Fibroblast of skin of right quadriceps (primary cell): ENCODE data around the gene LRP1B.

ENCODE experiments used
- DNase-seq: peaks from one replicate; pipeline ENCODE4 v3.0.0-alpha.2; 2013

LRP1B gene

DNA sequence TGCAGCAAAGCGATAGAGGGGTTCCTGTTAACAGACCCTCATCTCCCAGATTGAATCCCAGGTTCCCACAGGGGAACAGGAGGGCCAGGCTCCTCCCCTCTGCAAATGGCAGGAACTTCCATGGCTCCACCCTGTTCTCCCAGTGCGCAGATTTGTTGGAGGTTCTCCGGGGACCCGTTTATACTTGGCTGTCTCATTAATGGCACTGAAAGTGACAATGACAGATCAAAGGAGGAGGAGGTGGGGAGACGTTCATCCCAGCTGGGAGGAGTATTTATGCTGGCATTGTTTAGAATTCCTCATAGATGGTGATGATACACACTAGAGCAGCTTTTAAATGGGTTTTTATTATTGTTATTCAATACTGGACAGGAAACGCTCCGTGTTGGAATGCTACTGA, 186.9 kb downstream of the LRP1B start:
- no peak for DNase-seq

DNA sequence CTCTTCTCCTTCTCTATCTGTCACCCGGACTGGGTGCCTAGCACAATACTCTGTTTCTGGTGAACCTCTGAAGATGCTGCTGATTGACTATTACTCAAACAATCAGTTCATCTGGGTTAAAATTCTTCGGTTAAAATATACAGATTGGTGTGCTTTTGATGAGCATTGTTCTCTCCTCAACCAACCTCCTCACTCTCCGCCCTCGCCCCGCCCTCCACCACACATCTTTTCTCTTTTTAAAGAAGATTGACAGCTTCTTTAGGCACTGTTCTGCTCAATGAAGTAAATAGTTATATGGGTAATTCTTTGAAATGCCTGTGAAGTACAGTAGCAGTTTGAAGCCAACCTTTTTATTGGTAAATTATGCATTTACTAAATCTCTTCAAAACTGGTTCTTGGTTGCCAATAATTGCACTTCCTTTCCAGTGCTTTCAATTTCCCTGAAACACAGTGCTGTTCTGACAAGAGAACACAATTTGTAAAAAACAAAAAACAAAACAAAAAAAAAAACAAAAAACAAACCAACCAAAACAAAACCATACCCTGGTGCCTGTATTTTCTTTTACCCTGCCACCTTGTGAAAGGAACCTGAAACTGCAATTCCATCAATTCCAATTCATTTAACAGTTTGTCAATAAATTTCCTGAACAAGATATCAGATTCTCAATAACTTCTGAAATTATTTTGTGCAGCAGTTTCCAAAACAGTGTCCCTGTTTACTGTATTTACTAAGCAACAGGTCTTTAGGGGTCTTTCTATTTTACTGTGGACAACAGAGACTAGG, 188.6 kb downstream of the LRP1B start:
- DNase-seq: no peak

DNA sequence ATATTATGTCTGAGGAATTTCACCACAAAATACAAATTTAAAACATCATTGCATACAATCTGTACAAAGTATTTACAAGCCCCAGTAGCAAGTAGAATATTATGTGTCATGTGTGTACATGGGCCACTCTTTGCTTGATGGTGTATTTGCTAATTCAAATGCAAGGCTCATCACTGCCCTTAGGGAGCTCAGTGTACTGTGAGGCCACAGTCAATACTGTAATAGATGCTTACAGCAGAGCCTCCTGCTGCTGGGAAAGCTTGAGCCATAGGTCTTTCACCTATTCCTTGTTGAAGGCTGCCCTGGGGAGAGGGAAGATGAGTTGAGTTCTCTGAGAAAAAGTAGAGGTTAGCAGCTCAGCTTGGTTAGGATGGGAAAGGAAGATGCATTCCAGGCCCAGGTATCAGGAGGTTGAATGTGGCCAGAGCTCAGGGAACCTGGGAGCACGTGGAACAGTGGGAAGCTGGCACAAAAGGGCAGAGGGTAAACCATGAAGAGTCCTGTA, 189.6 kb downstream of the LRP1B start:
- DNase-seq: no peak

DNA sequence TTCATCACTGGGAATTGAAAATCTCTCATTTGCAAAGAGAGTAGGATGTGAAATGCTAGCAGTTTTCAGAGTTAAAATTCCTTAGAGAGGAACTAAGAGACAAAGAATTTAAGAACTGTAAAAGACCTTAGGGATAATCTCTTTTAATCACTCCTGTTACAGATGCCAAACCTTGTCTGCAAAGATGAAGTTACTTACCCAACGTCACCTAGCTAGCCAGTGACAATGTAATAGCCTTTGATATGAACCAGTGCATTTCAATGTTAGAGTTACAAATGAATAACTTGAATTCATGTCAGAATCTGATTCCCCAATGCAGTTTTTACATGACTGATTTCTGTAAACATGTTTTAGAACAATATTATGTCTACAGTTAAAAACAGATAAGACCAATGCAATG, 190.1 kb downstream of the LRP1B start:
- DNase-seq: no peak

DNA sequence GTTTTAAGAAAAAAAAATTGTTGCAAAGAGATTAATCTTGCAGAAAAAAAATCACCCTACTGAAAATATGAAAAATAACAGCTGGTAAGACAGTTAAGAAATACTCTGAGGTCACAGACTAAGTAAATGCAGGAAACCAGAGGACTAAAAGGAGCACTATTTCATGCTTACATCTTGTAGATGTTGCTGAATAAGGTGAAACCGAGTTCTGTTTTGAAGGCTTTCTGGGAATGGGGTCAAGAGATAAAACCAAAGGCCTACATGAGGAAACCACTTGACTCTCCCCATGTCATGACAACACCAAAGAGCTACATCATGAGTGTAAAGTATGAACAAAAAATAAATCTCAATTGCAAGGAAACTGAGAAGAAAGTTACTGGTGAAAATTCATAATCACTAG, 197.6 kb downstream of the LRP1B start:
- DNase-seq: no peak

DNA sequence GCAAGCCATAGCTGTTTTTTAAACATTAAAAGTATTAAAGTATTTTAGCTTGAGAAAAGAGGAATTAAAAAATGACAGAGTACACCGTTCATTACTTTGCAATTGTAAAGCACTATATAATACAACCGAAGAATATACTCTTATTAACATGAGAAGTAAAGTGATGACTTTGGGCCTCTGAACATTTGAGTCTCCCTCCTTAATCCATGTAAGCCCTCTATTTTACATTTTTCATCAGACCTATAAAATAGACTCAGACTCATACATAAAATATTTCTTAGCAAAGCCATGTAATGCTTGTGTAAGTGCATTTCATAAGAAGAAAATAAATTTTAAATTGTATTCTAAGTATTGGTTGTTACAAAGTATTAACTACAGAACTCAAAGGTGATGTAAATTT, 198.6 kb downstream of the LRP1B start:
- no peak for DNase-seq

DNA sequence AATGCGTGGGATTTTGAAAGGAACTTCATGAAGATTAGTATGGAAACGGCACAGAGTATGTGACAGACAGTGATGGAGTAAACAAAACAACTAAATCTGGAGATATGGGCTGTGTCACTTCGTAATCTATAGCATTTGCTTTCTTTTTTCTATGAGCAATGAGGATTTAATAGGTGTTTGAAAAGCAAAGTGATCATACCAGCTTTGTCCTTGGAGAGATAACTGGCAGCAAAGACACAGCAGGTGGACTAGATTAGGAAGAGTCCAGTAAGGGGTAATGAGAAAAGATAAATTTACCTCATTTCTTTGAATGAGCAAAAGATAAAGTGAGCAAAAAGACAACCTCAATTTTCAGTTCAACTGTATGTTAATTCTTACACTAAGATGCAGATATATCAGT, 199.0 kb downstream of the LRP1B start:
- no peak for DNase-seq

DNA sequence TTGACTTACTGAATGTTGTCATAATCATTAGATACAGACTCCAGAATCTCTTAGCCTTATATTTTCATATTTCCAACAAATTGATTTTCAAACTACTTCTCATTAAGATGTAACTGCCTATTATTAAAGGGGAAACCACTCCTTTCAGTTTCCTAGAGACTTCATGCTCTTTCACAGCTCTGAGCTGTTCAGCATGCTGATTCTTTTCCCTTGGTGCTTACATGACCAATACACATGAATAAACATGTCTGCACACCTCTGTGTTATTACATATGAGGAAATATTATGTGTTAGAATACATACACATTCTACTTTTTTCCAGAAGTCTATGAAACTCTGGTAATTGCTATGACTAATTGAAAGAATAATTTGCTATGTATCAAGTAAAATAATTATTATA, 200.0 kb downstream of the LRP1B start:
- DNase-seq: no peak

DNA sequence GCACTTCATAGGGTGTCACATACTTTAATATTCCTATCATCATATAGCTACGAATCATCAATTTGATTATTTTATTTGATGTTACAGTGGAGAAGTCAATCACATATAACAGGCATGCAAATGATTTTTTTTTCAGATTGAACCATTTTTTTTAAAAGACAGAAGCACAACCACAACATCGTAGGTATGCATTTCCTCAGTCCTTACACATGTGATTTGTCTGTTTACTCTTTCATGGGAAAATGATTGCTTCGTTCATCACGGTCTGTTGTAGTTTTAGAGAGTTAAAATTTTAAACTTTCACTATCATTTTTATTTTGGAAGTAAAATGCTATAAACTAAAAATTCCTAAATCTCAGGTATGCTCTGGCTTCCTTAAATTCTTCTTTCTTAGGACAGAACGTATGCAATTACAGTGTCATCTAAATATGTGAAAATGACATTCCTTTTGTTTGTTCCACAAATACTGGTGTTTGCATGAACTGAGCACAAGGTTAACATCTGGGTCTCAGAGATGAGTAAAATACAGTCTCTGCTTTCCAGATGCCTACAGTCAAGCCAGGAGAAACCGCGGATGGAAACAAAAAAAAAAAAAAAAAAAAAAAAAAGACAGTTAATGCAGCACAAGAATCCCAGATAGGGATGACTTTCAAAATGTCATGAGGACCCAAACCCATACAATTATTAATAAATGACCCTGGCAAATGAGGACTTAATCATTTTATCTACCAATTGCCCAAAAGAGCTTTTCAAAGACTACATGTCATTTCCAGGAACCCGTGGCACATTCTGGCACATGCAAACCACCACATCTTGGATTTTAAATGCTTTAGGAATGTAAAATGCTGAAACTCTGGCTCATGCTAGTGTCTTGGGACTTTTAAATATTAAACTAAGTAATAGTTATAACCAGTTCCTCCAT, 201.2 kb downstream of the LRP1B start:
- DNase-seq: peak; percentile 20

DNA sequence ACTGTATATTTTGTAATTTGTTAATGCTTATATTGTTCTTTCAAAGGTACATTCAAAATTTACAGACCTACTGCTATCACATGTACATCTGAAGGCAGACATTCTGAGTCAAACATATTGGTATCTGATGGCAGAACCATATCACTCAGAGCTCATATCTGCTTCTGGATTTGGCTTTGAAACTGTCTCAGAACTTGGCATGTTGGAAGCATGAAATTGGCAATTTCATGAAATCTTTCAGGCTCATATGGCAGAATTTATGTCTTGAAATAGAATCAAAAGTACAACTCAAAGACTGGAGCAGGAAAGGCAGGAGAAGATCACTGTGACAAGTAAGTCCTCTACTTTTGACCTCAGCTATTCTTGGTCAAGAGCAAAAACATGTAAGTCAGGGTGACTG, 202.3 kb downstream of the LRP1B start:
- no peak for DNase-seq

DNA sequence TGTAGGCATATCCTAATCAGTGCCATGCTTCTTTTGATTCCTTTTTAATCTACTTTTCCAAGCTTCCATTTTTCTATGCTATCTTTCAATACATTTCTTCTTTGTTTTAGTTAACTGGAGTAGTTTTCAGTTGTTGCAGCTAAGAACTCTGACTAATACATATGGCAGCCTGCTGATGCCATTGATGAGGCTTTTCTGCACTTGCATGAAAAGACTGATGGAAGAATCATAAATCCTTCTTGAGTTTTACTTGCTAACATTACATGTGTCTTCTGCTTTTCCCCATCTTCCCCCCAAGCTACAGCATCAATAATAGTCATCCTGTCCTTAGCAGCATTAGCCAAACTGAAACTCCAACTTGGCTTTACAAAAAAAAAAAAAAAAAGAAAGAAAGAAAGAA, 203.3 kb downstream of the LRP1B start:
- DNase-seq: peak; percentile 56

DNA sequence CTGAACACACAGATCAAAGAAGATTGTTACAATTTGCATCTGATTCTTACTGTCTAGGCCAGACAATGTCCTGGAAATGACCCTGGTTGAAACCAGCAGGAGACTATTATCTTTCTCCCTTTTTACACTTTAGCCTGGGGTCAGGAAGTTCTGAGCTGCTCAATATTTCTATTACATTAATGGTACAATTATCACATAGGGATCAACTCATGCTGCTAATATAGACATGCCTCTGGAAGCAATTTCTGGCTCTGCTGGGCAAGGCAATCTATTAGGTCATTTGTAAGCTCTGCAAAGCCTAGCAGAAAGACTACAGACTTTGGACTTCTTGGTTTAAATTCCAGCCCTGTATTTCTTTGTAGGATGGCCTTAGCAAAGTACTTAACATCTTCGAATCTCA, 205.3 kb downstream of the LRP1B start:
- no peak for DNase-seq

DNA sequence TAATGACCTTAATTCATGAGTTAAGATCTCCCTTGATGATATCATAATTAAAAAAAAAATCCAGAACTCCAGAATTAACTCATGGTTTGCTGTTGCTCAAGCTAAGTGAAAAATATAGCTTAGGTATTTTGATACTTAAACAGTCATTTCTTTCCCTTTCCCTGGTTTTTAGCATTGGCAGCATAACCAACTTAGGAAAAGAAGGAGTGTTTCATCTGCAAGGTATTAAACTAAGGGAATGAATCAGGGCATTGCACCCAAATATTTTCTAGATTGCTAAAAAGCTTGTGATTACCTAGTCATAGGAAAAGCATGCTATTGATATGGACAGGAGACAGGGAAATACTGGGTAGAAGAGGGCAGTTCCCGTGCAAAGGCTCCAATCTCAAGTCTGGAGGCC, 207.2 kb downstream of the LRP1B start:
- DNase-seq: peak; percentile 74

DNA sequence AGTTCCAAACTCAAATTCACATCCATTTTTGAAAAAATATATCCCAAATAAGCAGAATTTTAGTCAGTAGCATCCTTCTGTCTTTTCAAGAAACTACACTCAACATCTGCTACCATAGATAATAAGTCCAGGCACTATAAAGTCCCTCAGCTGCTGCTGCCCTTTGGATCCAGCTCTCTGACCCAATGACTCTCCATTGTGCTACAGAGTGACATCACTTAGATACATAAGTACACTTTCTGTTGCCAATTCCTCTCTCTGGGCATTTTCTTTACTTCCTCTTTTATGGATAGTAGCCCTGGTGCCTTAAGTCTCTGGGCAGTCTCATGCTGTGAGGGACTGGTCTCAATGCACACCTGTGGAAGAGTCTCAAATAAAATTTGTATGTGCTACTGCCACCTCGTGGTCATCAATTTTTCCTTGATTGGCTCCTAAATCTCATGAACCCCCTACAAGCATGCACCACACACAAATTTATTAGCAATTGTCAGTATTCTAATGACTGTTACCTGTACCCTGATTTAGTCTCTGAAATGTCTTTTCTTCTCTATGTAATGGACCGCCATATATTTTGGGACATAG, 219.2 kb downstream of the LRP1B start:
- no peak for DNase-seq

DNA sequence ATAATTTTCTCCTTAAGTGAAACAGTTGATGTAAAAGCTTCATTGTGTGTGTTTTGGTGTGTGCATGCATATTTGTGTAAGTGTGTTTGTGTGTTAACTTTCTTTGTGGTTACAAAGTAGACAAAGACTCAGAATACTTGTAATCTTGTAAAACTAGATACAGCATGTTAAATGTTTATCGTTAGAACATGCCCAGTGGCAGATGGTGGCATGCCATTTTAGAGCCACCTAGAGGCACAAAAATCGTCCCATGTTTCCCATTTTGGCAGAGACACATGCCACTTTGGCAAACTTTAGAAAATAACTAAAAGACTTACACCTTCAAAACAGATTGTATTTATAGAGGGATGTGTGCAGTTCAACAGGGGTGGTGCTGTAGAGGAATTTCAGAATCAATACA, 224.1 kb downstream of the LRP1B start:
- no peak for DNase-seq

DNA sequence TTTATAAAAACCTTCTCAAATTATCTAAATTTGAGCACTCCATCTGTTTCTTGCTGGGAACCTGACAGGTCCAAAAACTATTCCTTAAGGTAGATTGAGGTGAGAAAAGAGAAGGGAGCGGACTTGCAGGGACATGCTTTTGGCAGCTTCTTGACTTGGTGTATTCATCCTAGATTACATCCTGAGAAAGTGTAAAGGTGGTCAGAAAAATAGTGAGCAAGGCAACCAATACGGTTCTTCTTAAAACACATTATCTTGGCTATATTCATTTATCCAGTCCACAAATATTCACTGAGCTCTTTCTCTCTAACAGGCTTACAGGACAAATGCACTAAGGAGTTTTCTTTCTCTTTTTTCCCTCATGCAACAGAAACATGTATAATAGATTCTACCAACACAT, 230.0 kb downstream of the LRP1B start:
- DNase-seq: no peak

DNA sequence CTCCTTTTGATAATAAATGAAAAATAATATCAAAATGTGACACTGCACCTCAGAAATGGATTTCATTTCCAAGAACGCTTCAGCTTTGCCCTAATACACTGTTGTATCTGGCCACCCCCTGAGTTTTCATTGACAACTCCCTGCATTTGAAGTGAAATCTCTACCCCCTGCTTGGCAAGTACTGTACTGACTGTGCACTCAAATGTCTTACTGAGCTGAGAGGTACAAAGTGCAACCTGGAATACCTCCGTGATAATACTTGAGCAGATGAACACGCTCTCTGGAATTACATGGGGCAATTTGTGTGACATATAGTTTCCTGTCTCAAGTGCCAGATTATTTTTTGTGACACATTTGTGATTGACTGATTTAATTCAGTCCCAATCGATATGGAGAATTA, 231.1 kb downstream of the LRP1B start:
- DNase-seq: no peak

DNA sequence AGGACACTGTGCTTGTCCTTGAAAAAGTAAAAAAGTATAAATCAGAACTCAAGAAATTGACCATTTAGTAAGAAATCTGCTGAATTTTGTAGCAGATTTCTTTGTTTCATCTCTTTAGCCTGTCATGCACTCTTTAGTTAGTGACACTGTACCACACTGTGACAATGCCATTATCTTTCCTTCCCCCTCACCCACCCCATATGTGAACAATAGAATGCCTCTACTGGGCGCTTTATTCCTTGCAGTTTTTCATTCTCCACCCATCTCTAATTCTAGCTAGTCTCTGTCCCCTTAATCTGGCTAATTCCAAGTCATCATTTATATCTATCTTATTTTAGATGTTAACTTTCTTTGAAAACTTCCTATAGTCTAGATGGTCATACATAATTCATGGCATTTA, 241.0 kb downstream of the LRP1B start:
- no peak for DNase-seq

DNA sequence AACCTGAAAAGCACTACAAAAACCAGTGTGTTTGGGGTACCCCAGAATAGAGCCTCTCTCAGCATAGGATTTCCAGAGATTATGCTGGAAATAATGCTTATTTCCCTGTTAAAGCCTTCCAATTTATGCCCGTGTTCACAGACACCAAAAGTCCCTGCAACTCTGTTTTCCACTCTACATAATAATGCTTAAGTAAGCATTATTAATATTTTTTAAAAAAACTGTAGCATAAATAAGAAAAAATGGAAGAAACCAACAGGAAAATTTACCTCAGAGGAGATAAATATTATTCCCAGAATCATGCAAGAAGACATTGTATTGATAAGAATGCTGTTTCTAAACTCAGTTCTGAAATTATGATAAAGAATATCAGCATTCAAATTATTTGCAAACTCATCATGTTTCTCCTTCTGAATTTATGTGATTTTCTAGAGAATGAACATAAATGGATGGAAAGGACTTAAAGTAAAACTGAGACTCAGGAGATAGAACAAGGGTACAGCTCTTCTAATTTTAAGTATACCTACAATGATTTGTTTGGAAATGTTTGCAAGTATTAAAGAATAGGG, 241.7 kb downstream of the LRP1B start:
- DNase-seq: no peak

DNA sequence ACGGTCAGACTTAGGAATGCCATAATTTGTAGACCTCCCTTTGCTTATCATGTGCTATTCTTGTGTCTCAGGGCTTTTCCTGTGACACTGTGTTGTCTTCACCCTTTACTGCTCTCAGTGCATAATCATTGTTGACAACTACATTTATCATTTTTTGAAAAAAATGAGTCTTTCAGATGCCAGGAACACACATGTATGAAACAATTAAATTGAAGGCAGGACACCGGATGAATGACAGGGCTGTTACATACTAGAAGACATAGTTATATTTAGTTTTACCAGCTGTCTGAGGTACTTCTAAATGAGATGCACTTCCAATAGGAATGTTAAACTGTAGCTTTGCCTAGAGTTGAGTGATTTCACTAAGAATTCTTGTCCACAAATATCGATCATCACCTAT, 243.5 kb downstream of the LRP1B start:
- DNase-seq: no peak

DNA sequence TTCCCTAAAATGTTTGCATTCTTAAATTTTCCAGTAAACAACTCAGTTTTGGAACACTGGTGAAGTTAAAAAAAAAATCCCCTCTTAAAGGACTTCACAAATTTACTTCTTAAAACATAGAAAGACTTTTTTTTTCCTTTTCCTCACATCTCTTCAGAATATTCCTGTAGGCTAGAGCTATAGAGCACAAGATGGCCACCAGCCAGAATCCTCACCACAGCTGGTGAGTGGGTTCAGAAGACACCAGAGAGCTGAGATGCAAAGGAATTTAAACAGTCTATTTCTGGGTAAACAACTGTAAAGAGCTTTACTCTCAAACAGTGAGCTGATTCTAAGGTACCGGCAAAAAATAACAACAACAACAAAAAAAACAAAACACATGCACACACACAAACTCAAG, 252.8 kb downstream of the LRP1B start:
- DNase-seq: no peak

DNA sequence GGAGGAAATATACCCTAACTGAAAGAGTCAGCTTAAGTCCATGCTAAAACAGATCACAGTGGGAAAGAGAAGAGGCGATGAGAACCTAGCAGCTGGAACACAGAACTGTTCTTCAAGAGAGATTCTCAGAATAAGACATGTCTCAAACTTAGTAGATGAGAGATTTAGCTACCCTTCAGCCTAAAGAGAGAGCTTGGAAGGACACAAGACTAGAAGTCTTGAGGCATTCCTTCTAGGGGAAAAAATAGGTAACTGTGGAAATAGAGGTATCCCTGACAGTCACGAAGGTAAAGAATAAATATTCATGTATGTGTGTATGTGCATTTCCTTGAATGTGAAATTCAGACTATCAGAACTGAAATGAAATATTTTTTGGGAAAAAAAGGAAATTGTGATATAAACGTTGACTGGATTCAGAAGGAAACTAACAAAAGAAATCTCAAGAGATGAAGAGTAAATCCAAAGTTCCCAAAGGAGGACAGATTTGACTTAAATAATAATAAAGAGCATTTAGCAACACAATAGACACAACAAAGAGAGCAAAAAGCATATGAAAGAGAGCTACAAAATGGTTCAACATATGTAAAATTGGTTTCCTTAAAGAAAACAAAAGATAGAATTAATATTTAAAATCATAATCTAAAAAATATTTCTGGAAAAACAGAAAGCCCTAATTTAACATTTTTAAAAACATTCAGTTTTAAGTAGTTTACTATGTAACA, 258.7 kb downstream of the LRP1B start:
- DNase-seq: no peak

DNA sequence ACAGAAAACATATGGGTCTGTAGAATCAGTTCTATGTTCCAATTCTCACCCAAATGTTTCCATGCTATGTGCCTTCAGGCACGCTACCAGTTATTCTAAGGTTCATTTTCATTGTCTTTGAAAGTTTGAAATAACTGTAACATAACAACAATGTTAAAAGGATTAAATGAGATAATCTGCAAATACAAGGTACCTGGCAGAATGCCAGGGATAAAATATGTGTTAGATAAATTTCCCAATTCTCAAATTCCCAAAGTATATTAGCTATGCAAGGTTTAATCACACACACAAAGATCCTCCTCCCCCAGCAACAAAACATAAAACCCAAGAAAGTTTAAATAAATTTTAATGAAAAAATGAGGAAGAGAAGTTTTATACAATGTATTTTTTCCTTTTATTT, 261.2 kb downstream of the LRP1B start:
- no peak for DNase-seq
